K562 (cell line): ENCODE results near the gene SYT1. TPM values are rescaled to one million over a fixed set of nuclear protein-coding genes. Genes with fewer than 3 reads are reported as not detected.

Experiments
- ATAC-seq: fragments of 200-7000 bp; cut with Tn5 transposase; 3 replicates; pipeline ENCODE4 v1.9.1; 2020; ENCODE audit warnings: moderate library complexity
- BruUV-seq: library from RNA; stranded (reverse); fragments of 400-500 nt; replicated peaks from 2 replicates; lab custom pipeline; 2021; lab: Mats Ljungman, UMichigan
- CTCF ChIA-PET: fragments of 300-600 bp; formaldehyde crosslinking; extraction: SDS; loops from one replicate; lab custom pipeline; 2021; ENCODE audit warnings: low intra/inter-chr PET ratio; lab: Yijun Ruan, JAX
- POLR2A ChIA-PET: fragments of 300-600, 350-650 bp; sonication (Branson Sonifier 250); formaldehyde crosslinking; extraction: SDS; loops from one replicate; lab custom pipeline; 2021; ENCODE audit warnings: antibody characterized with exemption, inconsistent platforms; lab: Yijun Ruan, JAX
- DNase-seq, 4 experiments: peaks; one replicate each; pipeline versions ENCODE4 v3.0.0 to v3.0.0-alpha.2; 2011 to 2018; ENCODE audit warnings: low spot score in 3 of 4, mixed read lengths in 3 of 4; ENCODE audit errors: extremely low read depth in 1 of 4
- FAIRE-seq: peaks from 2 replicates; lab custom pipeline; 2011; peaks lifted over from hg19 to GRCh38; lab: Jason Lieb, UNC
- H2AFZ ChIP-seq: 2 replicates; pipeline ENCODE4 v1.6.0; 2011; ENCODE audit warnings: low read depth, low read length, control low read depth, inconsistent platforms
- H3K27ac ChIP-seq: fragments of 200-600 bp; 3 replicates; pipeline ENCODE4 v1.8.0; 2011; ENCODE audit warnings: low read depth, mild to moderate bottlenecking, control low read depth, inconsistent platforms, low read length, moderate library complexity, mixed read lengths; ENCODE audit errors: extremely low read depth
- H3K27me3 ChIP-seq, 2 experiments: fragments of 300-600 bp in 1 of 2; 2 replicates in 1 of 2; 3 replicates in 1 of 2; pipeline versions ENCODE4 v1.6.0 to v1.8.0; 2011; ENCODE audit warnings: inconsistent platforms in 2 of 2, low read length in 2 of 2, mild to moderate bottlenecking in 1 of 2, mixed read lengths in 1 of 2, moderate library complexity in 1 of 2; ENCODE audit not compliant: control insufficient read depth in 2 of 2, insufficient read depth in 2 of 2
- H3K36me3 ChIP-seq: fragments of 300-600 bp; 3 replicates; pipeline ENCODE4 v1.8.0; 2011; ENCODE audit warnings: mild to moderate bottlenecking, low read length, inconsistent platforms; ENCODE audit not compliant: control insufficient read depth, insufficient read depth
- H3K4me1 ChIP-seq, 2 experiments: fragments of 200-600 bp in 1 of 2; replicated peaks in 1 of 2; 2 replicates in 1 of 2; 3 replicates in 1 of 2; pipeline versions ENCODE4 v1.5.1 to v1.8.0; 2011; ENCODE audit warnings: inconsistent platforms in 2 of 2, low read length in 2 of 2, mild to moderate bottlenecking in 1 of 2, mixed read lengths in 1 of 2, moderate library complexity in 1 of 2; ENCODE audit not compliant: control insufficient read depth in 2 of 2, insufficient read depth in 2 of 2
- H3K4me2 ChIP-seq: 2 replicates; pipeline ENCODE4 v1.6.1; 2011; ENCODE audit warnings: low read length, control low read depth, inconsistent platforms, mixed read lengths; ENCODE audit not compliant: insufficient read depth
- H3K4me3 ChIP-seq: fragments of 200-600 bp; sonication (generic), shearing (Covaris generic); 2 replicates; pipeline ENCODE4 v1.5.1; 2016; ENCODE audit warnings: control low read depth, inconsistent platforms
- H3K79me2 ChIP-seq: fragments of 200-600 bp; 3 replicates; pipeline ENCODE4 v1.8.0; 2011; ENCODE audit warnings: low read length, inconsistent platforms; ENCODE audit not compliant: control insufficient read depth, insufficient read depth
- H3K9ac ChIP-seq, 2 experiments: 2 replicates each; pipeline versions ENCODE4 v1.6.0 to v1.6.1; 2011; ENCODE audit warnings: low read depth in 2 of 2, low read length in 2 of 2, control low read depth in 1 of 2, inconsistent platforms in 1 of 2, mild to moderate bottlenecking in 1 of 2, mixed read lengths in 1 of 2; ENCODE audit not compliant: insufficient read depth in 1 of 2
- H3K9me1 ChIP-seq: one replicate; pipeline ENCODE4 v1.6.0; 2011; ENCODE audit warnings: inconsistent platforms, mild to moderate bottlenecking, low read length, moderate library complexity; ENCODE audit not compliant: control insufficient read depth, insufficient read depth
- H3K9me3 ChIP-seq: replicated peaks from 2 replicates; pipeline ENCODE4 v1.5.1; 2011; ENCODE audit warnings: low read depth, low read length, inconsistent platforms; ENCODE audit not compliant: control insufficient read depth, insufficient read depth
- H4K20me1 ChIP-seq: replicated peaks from 2 replicates; pipeline ENCODE4 v1.6.1; 2011; ENCODE audit warnings: low read length, inconsistent platforms, mixed read lengths; ENCODE audit not compliant: control insufficient read depth, insufficient read depth
- CBX5 ChIP-seq: IDR thresholded peaks from 2 replicates; pipeline ENCODE4 v1.6.1; 2014; ENCODE audit warnings: low read depth, borderline replicate concordance
- NELFE ChIP-seq: IDR thresholded peaks from 2 replicates; pipeline ENCODE4 v1.6.1; 2011; ENCODE audit warnings: mild to moderate bottlenecking; ENCODE audit not compliant: insufficient read depth, insufficient read length
- SPI1 ChIP-seq: IDR thresholded peaks from 2 replicates; pipeline ENCODE4 v1.6.1; 2011; ENCODE audit warnings: low read depth, low read length, control low read depth, borderline replicate concordance
- ZFP1 ChIP-seq: fragments of 450-650 bp; formaldehyde crosslinking; IDR thresholded peaks from 2 replicates; pipeline ENCODE4 v1.4.0; 2020; ENCODE audit warnings: mild to moderate bottlenecking, mixed read lengths
- ZNF280B ChIP-seq: fragments of 250-450 bp; sonication (Bioruptor Pico); IDR thresholded peaks from 2 replicates; pipeline ENCODE4 v1.5.1; 2021; ENCODE audit warnings: mild to moderate bottlenecking
- ZNF407 ChIP-seq: fragments of 450-650 bp; IDR thresholded peaks from 2 replicates; pipeline ENCODE4 v1.6.1; 2016; ENCODE audit warnings: low read depth
- WGBS: fragments of 100-300 bp; shearing (Covaris generic); methylation state at CpG from one replicate; pipeline ENCODE4 v1.1.6; 2016; ENCODE audit warnings: low coverage, mixed read lengths; ENCODE audit not compliant: insufficient coverage; ENCODE audit errors: missing lambda C conversion rate; 5-methylcytosine and 5-hydroxymethylcytosine counted together
- in situ Hi-C: fragments of 300-500 bp; cut with MboI; formaldehyde crosslinking; loops from 4 replicates; pipeline ENCODE4 v1.15.0; 2018; ENCODE audit warnings: inconsistent platforms, mixed read lengths
- intact Hi-C: fragments of 100-400 bp; cut with micrococcal nuclease; formaldehyde crosslinking; loops from 2 replicates; pipeline ENCODE4 v1.14.2; 2022
- polyA plus RNA-seq, 8 experiments: library from polyadenylated mRNA; depleted of rRNA in 4 of 8; stranded (reverse) in 5 of 8; unstranded in 3 of 8; fragments of >200 nt; fragmentation: Nextera tagmentation in 2 of 8; fragmentation: Illumina TruSeq in 1 of 8; extraction: Ambion mirVana in 2 of 8; extraction: Trizol in 1 of 8; gene quantifications; 2 replicates each; pipeline versions ENCODE4 v1.2.1 to v1.2.3, GENCODE V29; 2011 to 2014; ENCODE audit warnings: inconsistent platforms in 1 of 8, missing spikeins in 1 of 8
- total RNA-seq, 7 experiments: library from RNA; depleted of rRNA in 6 of 7; stranded (reverse); fragments of >200 nt in 6 of 7; fragmentation: Illumina TruSeq in 2 of 7; extraction: Trizol in 2 of 7; gene quantifications; 2 replicates each; pipeline versions ENCODE4 v1.2.1 to v1.2.3, GENCODE V29; 2011 to 2021; ENCODE audit warnings: low replicate concordance in 1 of 7

SYT1 gene
- total and polyA plus RNA-seq, 9 of the 15 experiments (the other 6 are each of a cell fraction or from before 2014, with no cell fraction given) = 0.03 to 0.13 (median 0.07) TPM; not detected in 4

- FAIRE-seq = no peak
- Histone ChIP-seq H3K27me3 (no peaks in the 10 kb centered on the region), H3K9ac (no peak overlapping the region), H3K9me3 (no peaks in the 10 kb centered on the region)
- intact Hi-C loops = no loop called here
- TF ChIP-seq CBX5 (no peak), SPI1 (no peak), ZNF280B (CRISPR knock-in tag) (no peak), ZNF407 (no peak), ZFP1 (CRISPR knock-in tag) (no peak), NELFE (no peak)
- TF ChIP-seq, all 486 proteins: peak for 0
- no peaks in the 10 kb centered on the region for H4K20me1 ChIP-seq
- H3K36me3 ChIP-seq = no peaks in the 10 kb centered on the region
- no peaks in the 10 kb centered on the region for H3K4me1 ChIP-seq
- ChIA-PET CTCF (no interaction called here), POLR2A (no interaction called here)
- H2AFZ ChIP-seq = no peak overlapping the region
- DNase-seq (no peak), ATAC-seq (no peak)
- no peaks in the 10 kb centered on the region for H3K9me1 ChIP-seq
- in situ Hi-C loops = no loop called here
- no peaks in the 10 kb centered on the region for H3K79me2 ChIP-seq
- 2% methylated on average over 4 of the region's 4 CpGs for WGBS
- no peak overlapping the region for H3K27ac ChIP-seq
- no peak overlapping the region for H3K4me2 ChIP-seq
- no TSS peak for BruUV-seq
- no peak overlapping the region for H3K4me3 ChIP-seq
These were observed 577.0 kb downstream of the SYT1 start for GRCh38 chr12:79441534-79441933.
